H1 (cell line): ENCODE data around the gene HMG20A. TPM values are rescaled to one million over a fixed set of nuclear protein-coding genes. Genes with fewer than 3 reads are reported as not detected.

ENCODE experiments used
- CTCF ChIA-PET: fragments of 300-600 bp; sonication (Branson Sonifier 250); formaldehyde crosslinking; loops from one replicate; lab custom pipeline; 2021; ENCODE audit not compliant: partially characterized antibody; lab: Charles Lee
- POLR2A ChIA-PET: fragments of 300-600 bp; sonication (Branson Sonifier 250); formaldehyde crosslinking; loops from one replicate; lab custom pipeline; 2021; ENCODE audit warnings: inconsistent platforms; ENCODE audit not compliant: partially characterized antibody; lab: Charles Lee
- DNase-seq, 2 experiments: peaks; one replicate each; pipeline versions ENCODE4 v3.0.0 to v3.0.0-alpha.2; 2010 to 2022; ENCODE audit warnings: low spot score in 2 of 2, low read depth in 1 of 2, mixed read lengths in 1 of 2
- FAIRE-seq: peaks from 2 replicates; lab custom pipeline; 2011; peaks lifted over from hg19 to GRCh38; lab: Jason Lieb, UNC
- H2AFZ ChIP-seq: 2 replicates; pipeline ENCODE4 v1.8.1; 2012; ENCODE audit warnings: low read length, inconsistent platforms
- H2AK5ac ChIP-seq: 2 replicates; pipeline ENCODE4 v1.6.1; 2013; ENCODE audit warnings: low read depth, low read length
- H2BK120ac ChIP-seq: replicated peaks from 2 replicates; pipeline ENCODE3; 2013; ENCODE audit warnings: low read depth, low read length, inconsistent platforms
- H2BK12ac ChIP-seq: 2 replicates; pipeline ENCODE4 v1.6.1; 2013; ENCODE audit warnings: low read depth, low read length
- H2BK15ac ChIP-seq: 2 replicates; pipeline ENCODE4 v1.6.1; 2013; ENCODE audit warnings: low read length
- H2BK20ac ChIP-seq: 2 replicates; pipeline ENCODE4 v1.6.1; 2013; ENCODE audit warnings: low read length
- H2BK5ac ChIP-seq: 2 replicates; pipeline ENCODE4 v1.6.1; 2013; ENCODE audit warnings: low read depth, low read length
- H3K14ac ChIP-seq: 2 replicates; pipeline ENCODE4 v1.6.1; 2013; ENCODE audit warnings: inconsistent platforms; ENCODE audit not compliant: insufficient read length
- H3K18ac ChIP-seq: 2 replicates; pipeline ENCODE4 v1.6.1; 2013; ENCODE audit warnings: low read length; ENCODE audit errors: extremely low read depth
- H3K23ac ChIP-seq: 2 replicates; pipeline ENCODE4 v1.6.1; 2013; ENCODE audit warnings: inconsistent platforms; ENCODE audit not compliant: insufficient read length
- H3K23me2 ChIP-seq: 2 replicates; pipeline ENCODE4 v1.6.1; 2013; ENCODE audit warnings: low read depth, low read length
- H3K27ac ChIP-seq: 2 replicates; pipeline ENCODE4 v1.6.1; 2011; ENCODE audit warnings: low read depth, low read length, inconsistent platforms
- H3K27me3 ChIP-seq, 4 experiments: replicated peaks in 1 of 4; 1 replicate in 1 of 4; 2 replicates in 3 of 4; pipeline versions ENCODE4 v1.6.1 to v1.8.1; 2011 to 2013; ENCODE audit warnings: low read length in 3 of 4, mild to moderate bottlenecking in 3 of 4, inconsistent platforms in 2 of 4, mixed read lengths in 2 of 4, moderate library complexity in 1 of 4; ENCODE audit not compliant: control insufficient read depth in 3 of 4, insufficient read depth in 3 of 4; ENCODE audit errors: extremely low read depth in 1 of 4
- H3K36me3 ChIP-seq, 4 experiments: 2 replicates each; pipeline versions ENCODE4 v1.6.1 to v1.8.1; 2011 to 2013; ENCODE audit warnings: mild to moderate bottlenecking in 4 of 4, low read length in 3 of 4, moderate library complexity in 2 of 4, control low read depth in 1 of 4, inconsistent platforms in 1 of 4; ENCODE audit not compliant: insufficient read depth in 4 of 4, control insufficient read depth in 2 of 4
- H3K4ac ChIP-seq: replicated peaks from 2 replicates; pipeline ENCODE3; 2013; ENCODE audit warnings: low read length, low read depth, mixed read lengths, inconsistent platforms; ENCODE audit not compliant: insufficient read length
- H3K4me1 ChIP-seq, 4 experiments: replicated peaks in 1 of 4; 1 replicate in 1 of 4; 2 replicates in 3 of 4; pipeline versions ENCODE4 v1.6.1 to v1.8.1; 2011 to 2013; ENCODE audit warnings: low read length in 3 of 4, inconsistent platforms in 2 of 4, mixed read lengths in 1 of 4; ENCODE audit not compliant: insufficient read depth in 4 of 4, control insufficient read depth in 3 of 4
- H3K4me2 ChIP-seq, 2 experiments: 2 replicates each; pipeline versions ENCODE4 v1.6.1 to v1.8.1; 2011 to 2013; ENCODE audit warnings: low read depth in 2 of 2, low read length in 2 of 2, control low read depth in 1 of 2, inconsistent platforms in 1 of 2, mild to moderate bottlenecking in 1 of 2; ENCODE audit not compliant: insufficient read depth in 1 of 2
- H3K4me3 ChIP-seq, 4 experiments: fragments of 200-600, 300-600 bp in 1 of 4; sonication (generic), shearing (Covaris generic), sonication (Bioruptor Twin) in 1 of 4; 2 replicates each; pipeline versions ENCODE4 v1.5.1 to v1.8.1; 2011 to 2016; ENCODE audit warnings: low read length in 4 of 4, low read depth in 3 of 4, control low read depth in 2 of 4, inconsistent platforms in 2 of 4, mild to moderate bottlenecking in 2 of 4, mixed read lengths in 1 of 4, moderate library complexity in 1 of 4; ENCODE audit not compliant: insufficient read depth in 2 of 4; ENCODE audit errors: extremely low read depth in 1 of 4
- H3K56ac ChIP-seq: replicated peaks from 2 replicates; pipeline ENCODE3; 2013; ENCODE audit warnings: low read depth, mild to moderate bottlenecking, mixed read lengths, low read length, inconsistent platforms; ENCODE audit not compliant: insufficient read length
- H3K79me1 ChIP-seq: 2 replicates; pipeline ENCODE4 v1.6.1; 2013; ENCODE audit warnings: low read depth, low read length, control low read depth
- H3K79me2 ChIP-seq, 2 experiments: 2 replicates each; pipeline versions ENCODE4 v1.6.1 to v1.8.1; 2012 to 2013; ENCODE audit warnings: low read length in 2 of 2, mild to moderate bottlenecking in 2 of 2, inconsistent platforms in 1 of 2; ENCODE audit not compliant: insufficient read depth in 2 of 2, control insufficient read depth in 1 of 2
- H3K9ac ChIP-seq, 4 experiments: replicated peaks in 1 of 4; 1 replicate in 1 of 4; 2 replicates in 3 of 4; pipeline versions ENCODE4 v1.6.1 to v1.8.1; 2011 to 2013; ENCODE audit warnings: low read depth in 3 of 4, low read length in 3 of 4, control low read depth in 2 of 4, mild to moderate bottlenecking in 2 of 4, moderate library complexity in 2 of 4, inconsistent platforms in 1 of 4; ENCODE audit errors: extremely low read depth in 1 of 4
- H3K9me3 ChIP-seq, 2 experiments: 2 replicates each; pipeline versions ENCODE4 v1.6.1 to v1.8.1; 2012 to 2013; ENCODE audit warnings: mild to moderate bottlenecking in 2 of 2, moderate library complexity in 2 of 2, control low read depth in 1 of 2, inconsistent platforms in 1 of 2, low read depth in 1 of 2, low read length in 1 of 2, mixed read lengths in 1 of 2; ENCODE audit not compliant: insufficient read depth in 2 of 2
- H4K20me1 ChIP-seq, 2 experiments: replicated peaks in 1 of 2; 2 replicates each; pipeline versions ENCODE3 to v1.8.1; 2011 to 2013; ENCODE audit warnings: inconsistent platforms in 2 of 2, low read length in 2 of 2, mild to moderate bottlenecking in 1 of 2; ENCODE audit not compliant: insufficient read depth in 2 of 2, control insufficient read depth in 1 of 2
- H4K5ac ChIP-seq: 2 replicates; pipeline ENCODE4 v1.6.1; 2013; ENCODE audit warnings: low read length, low read depth, mixed read lengths, inconsistent platforms; ENCODE audit not compliant: insufficient read length
- H4K8ac ChIP-seq: 2 replicates; pipeline ENCODE4 v1.8.0; 2013; ENCODE audit warnings: mild to moderate bottlenecking, moderate library complexity, low read length, inconsistent platforms; ENCODE audit not compliant: insufficient read depth; ENCODE audit errors: extremely low read depth
- H4K91ac ChIP-seq: replicated peaks from 2 replicates; pipeline ENCODE3; 2013; ENCODE audit warnings: low read length, mixed read lengths, inconsistent platforms; ENCODE audit not compliant: insufficient read length
- CEBPB ChIP-seq: IDR thresholded peaks from 2 replicates; pipeline ENCODE4 v1.6.1; 2012; ENCODE audit warnings: low read depth, low read length
- HDAC2 ChIP-seq, 2 experiments: fragments of 300-600 bp in 1 of 2; sonication (generic) in 1 of 2; IDR thresholded peaks; 2 replicates each; pipeline ENCODE4 v1.6.1; 2011 to 2012; ENCODE audit warnings: low read depth in 2 of 2, low read length in 2 of 2, mild to moderate bottlenecking in 2 of 2, moderate library complexity in 2 of 2, borderline replicate concordance in 1 of 2, inconsistent platforms in 1 of 2
- PHF8 ChIP-seq: fragments of 200-600 bp; sonication (generic); conservative IDR thresholded peaks from 2 replicates; pipeline ENCODE4 v1.7.1; 2012; ENCODE audit warnings: low read depth, mild to moderate bottlenecking, inconsistent platforms, low read length, moderate library complexity
- POLR2A ChIP-seq, 2 experiments: IDR thresholded peaks; 1 replicate in 1 of 2; 2 replicates in 1 of 2; pipeline ENCODE4 v1.6.1; 2011; ENCODE audit warnings: low read depth in 2 of 2, low read length in 2 of 2, mild to moderate bottlenecking in 2 of 2; ENCODE audit errors: control extremely low read depth in 1 of 2
- POLR2AphosphoS5 ChIP-seq: IDR thresholded peaks from 2 replicates; pipeline ENCODE4 v1.6.1; 2011; ENCODE audit warnings: low read depth, low read length
- RAD21 ChIP-seq, 2 experiments: IDR thresholded peaks in 1 of 2; conservative IDR thresholded peaks in 1 of 2; 2 replicates each; pipeline ENCODE4 v1.6.1; 2011; ENCODE audit warnings: low read depth in 2 of 2, low read length in 2 of 2, improper control_type of control experiment in 1 of 2, inconsistent platforms in 1 of 2, mild to moderate bottlenecking in 1 of 2, moderate library complexity in 1 of 2
- SP2 ChIP-seq: IDR thresholded peaks from 2 replicates; pipeline ENCODE4 v1.6.1; 2012; ENCODE audit warnings: mild to moderate bottlenecking, low read length, inconsistent platforms
- WGBS, 2 experiments: shearing (Covaris generic) in 1 of 2; methylation state at CpG; one replicate each; pipeline versions ENCODE4 v1.1.6 to v1.1.7; 2013 to 2015; ENCODE audit warnings: low lambda C conversion rate in 2 of 2, mixed read lengths in 2 of 2, inconsistent platforms in 1 of 2, low coverage in 1 of 2, missing lambda C conversion rate in 1 of 2; ENCODE audit not compliant: insufficient replicate concordance in 2 of 2, insufficient coverage in 1 of 2, insufficient read length in 1 of 2; ENCODE audit errors: extremely low coverage in 1 of 2, missing lambda C conversion rate in 1 of 2; 5-methylcytosine and 5-hydroxymethylcytosine counted together
- polyA plus RNA-seq, 7 experiments: library from polyadenylated mRNA; depleted of rRNA in 3 of 7; stranded (reverse) in 5 of 7; unstranded in 2 of 7; fragments of >200 nt in 5 of 7; fragments of 200-250 nt in 2 of 7; gene quantifications; 1 replicate in 5 of 7; 2 replicates in 1 of 7; 4 replicates in 1 of 7; pipeline versions ENCODE4 v1.2.1 to v1.2.3, GENCODE V29; 2011 to 2013; ENCODE audit warnings: missing spikeins in 2 of 7, mixed read lengths in 2 of 7
- total RNA-seq: library from RNA; stranded (reverse); fragmentation: NEBNext Ultra II Directional; extraction: Animal tissue kit (Norgen Biotek cat#: 25700); gene quantifications from 2 replicates; pipeline ENCODE4 v1.2.1, GENCODE V29; 2021
- TF ChIP-seq, protein P1 (sequence below): IDR thresholded peaks from 2 replicates; pipeline ENCODE4 v1.6.1; 2011; ENCODE audit warnings: low read depth, mild to moderate bottlenecking, low read length; ENCODE audit not compliant: insufficient read depth
- TF ChIP-seq, protein P2 (sequence below), 3 experiments: IDR thresholded peaks; 1 replicate in 2 of 3; 2 replicates in 1 of 3; pipeline versions ENCODE4 v1.5.1 to v1.6.1; 2011; ENCODE audit warnings: low read length in 3 of 3, mild to moderate bottlenecking in 3 of 3, inconsistent platforms in 2 of 3, low read depth in 1 of 3, moderate library complexity in 1 of 3; ENCODE audit not compliant: insufficient read depth in 1 of 3; ENCODE audit errors: control extremely low read depth in 1 of 3

HMG20A gene
- total and polyA plus RNA-seq, 2 of the 8 experiments (the other 6 are each of a cell fraction or from before 2014, with no cell fraction given): 52.1 to 59.7 TPM

DNA sequence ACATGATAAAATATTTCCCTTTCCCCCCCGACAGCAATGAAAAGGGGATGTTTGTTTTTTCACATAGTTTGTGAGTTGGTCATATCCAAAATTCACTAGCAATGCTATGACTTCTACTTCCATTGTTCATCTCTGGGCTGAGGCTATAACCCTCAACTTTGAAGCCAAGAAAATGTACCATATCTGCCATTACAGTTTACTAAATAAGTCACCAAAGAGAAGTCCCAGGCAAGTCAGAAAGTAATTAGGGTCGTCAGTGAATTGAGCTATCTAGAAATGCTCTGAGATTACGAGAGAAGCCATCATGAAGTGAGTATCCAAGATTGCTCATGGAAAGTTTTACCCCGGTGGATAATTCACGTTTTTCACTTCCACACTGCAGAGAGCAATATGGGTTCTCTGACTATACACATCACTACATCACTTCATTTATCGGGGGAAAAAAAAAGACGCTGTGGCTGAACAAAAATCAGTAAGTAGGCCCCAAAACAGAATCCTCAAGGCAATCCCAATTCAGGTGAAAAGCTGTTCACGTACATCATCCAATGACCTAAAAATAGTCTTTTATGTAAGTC is 2.2 kb upstream of the HMG20A start:
- peaks cover 0 to 80% of the 10 kb centered on the region in 2 experiments; a peak in 3 of 4 replicates for H3K79me2 ChIP-seq
- no peaks in the 10 kb centered on the region for H3K27me3 ChIP-seq
- ChIA-PET CTCF (interaction anchor here (0.7 to 1.4 kb wide), 10 partner anchors 8 to 294 kb away, joined by 3 to 7 read pairs (median 4); no protein-coding TSS in a partner anchor), POLR2A (interaction anchor here (0.9 to 1.9 kb wide), 7 partner anchors 8 to 231 kb away, joined by 3 to 7 read pairs (median 3); no protein-coding TSS in a partner anchor)
- H2BK12ac ChIP-seq: no peak overlapping the region
- no peak overlapping the region for H2BK20ac ChIP-seq
- H2AK5ac ChIP-seq: no peak overlapping the region
- H2BK5ac ChIP-seq: no peak overlapping the region
- H3K4me3 ChIP-seq: peak overlapping the region; percentile 67 to 98 (median 78); a peak in 7 of 8 replicates
- 56% methylated on average over 8 of the region's 8 CpGs; no CpG with 5 or more reads in 1 of the 2 experiments for WGBS, 2 experiments
- H4K20me1 ChIP-seq: peaks cover 13 to 17% of the 10 kb centered on the region in 2 experiments
- H3K4me2 ChIP-seq: peak overlapping the region; percentile 66 to 77
- H4K8ac ChIP-seq: no peak overlapping the region
- H3K36me3 ChIP-seq: no peaks in the 10 kb centered on the region
- peaks cover 0 to 19% (median 9%) of the 10 kb centered on the region in 4 experiments; a peak in 4 of 7 replicates for H3K4me1 ChIP-seq
- peaks cover 10% of the 10 kb centered on the region; the same call in 1 of the 2 replicates for H3K23me2 ChIP-seq
- no peak overlapping the region for H3K56ac ChIP-seq
- no peak overlapping the region for H2BK15ac ChIP-seq
- H2BK120ac ChIP-seq: no peak overlapping the region
- peaks cover 2% of the 10 kb centered on the region; the same call in 1 of the 2 replicates for H3K79me1 ChIP-seq
- H2AFZ ChIP-seq: no peak overlapping the region
- H3K4ac ChIP-seq: no peak overlapping the region
- no peak overlapping the region for H4K5ac ChIP-seq
- DNase-seq: no peak
- FAIRE-seq: no peak
- no peak overlapping the region for H4K91ac ChIP-seq
- H3K18ac ChIP-seq: no peak overlapping the region
- no peak overlapping the region; a peak in 1 of 7 replicates for H3K9ac ChIP-seq
- H3K23ac ChIP-seq: no peak overlapping the region
- H3K27ac ChIP-seq: no peak overlapping the region
- H3K14ac ChIP-seq: no peak overlapping the region
- H3K9me3 ChIP-seq: no peaks in the 10 kb centered on the region
- TF ChIP-seq CEBPB (no peak), SP2 (no peak), RAD21 (IDR thresholded peaks at IDR 0.05 in 1 of 2, conservative IDR thresholded peaks at IDR 0.05 in 1 of 2; ENCODE audit: low read depth in 2 of 2, low read length in 2 of 2) (no peak), POLR2AphosphoS5 (no peak), PHF8 (no peak), POLR2A (IDR thresholded peaks at IDR 0.05; ENCODE audit: control extremely low read depth in 1 of 2, low read depth in 2 of 2, low read length in 2 of 2) (no peak), HDAC2 (IDR thresholded peaks at IDR 0.05; ENCODE audit: borderline replicate concordance in 1 of 2, low read depth in 2 of 2, low read length in 2 of 2) (no peak)
- TF ChIP-seq, protein P1, sequence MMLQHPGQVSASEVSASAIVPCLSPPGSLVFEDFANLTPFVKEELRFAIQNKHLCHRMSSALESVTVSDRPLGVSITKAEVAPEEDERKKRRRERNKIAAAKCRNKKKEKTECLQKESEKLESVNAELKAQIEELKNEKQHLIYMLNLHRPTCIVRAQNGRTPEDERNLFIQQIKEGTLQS: no peak
- TF ChIP-seq, protein P2, sequence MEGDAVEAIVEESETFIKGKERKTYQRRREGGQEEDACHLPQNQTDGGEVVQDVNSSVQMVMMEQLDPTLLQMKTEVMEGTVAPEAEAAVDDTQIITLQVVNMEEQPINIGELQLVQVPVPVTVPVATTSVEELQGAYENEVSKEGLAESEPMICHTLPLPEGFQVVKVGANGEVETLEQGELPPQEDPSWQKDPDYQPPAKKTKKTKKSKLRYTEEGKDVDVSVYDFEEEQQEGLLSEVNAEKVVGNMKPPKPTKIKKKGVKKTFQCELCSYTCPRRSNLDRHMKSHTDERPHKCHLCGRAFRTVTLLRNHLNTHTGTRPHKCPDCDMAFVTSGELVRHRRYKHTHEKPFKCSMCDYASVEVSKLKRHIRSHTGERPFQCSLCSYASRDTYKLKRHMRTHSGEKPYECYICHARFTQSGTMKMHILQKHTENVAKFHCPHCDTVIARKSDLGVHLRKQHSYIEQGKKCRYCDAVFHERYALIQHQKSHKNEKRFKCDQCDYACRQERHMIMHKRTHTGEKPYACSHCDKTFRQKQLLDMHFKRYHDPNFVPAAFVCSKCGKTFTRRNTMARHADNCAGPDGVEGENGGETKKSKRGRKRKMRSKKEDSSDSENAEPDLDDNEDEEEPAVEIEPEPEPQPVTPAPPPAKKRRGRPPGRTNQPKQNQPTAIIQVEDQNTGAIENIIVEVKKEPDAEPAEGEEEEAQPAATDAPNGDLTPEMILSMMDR (IDR thresholded peaks at IDR 0.05; ENCODE audit: control extremely low read depth in 1 of 3, insufficient read depth in 1 of 3, low read depth in 1 of 3, low read length in 3 of 3): no peak
